ENCODE measurements around the gene ELK4. TPM values are rescaled to one million over a fixed set of nuclear protein-coding genes. Genes with fewer than 3 reads are reported as not detected.

ELK4 gene
- total and polyA plus RNA-seq, 7 donors = 2.4 to 21.0 (median 18.6) TPM

DNA sequence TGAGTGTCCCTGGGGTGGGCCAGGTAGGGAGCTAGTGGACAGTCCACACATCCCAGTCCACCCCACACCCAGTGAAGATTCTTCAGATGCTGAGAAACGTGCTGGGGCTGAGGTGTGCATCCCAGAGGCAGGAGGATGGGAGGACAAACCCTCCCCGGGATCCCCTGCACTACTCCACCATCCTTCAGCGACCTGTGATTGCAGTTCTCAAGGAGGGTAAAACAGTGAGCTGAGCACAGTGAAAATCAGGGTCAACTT lies 51.0 kb downstream of the ELK4 start:
- 92% methylated on average over 3 of the region's 3 CpGs for WGBS, 2 donors
- Histone ChIP-seq H3K36me3 (no peaks in the 10 kb centered on the region), H3K27ac (no peak overlapping the region), H3K4me3 (no peak overlapping the region), H3K9me3 (no peaks in the 10 kb centered on the region), H3K27me3 (peaks cover 0 to 8% (median 0%) of the 10 kb centered on the region in 3 donors), H3K4me1 (no peaks in the 10 kb centered on the region)
- intact Hi-C loops (cut with DNase I) = no loop called here
- DNase-seq = no peak
- TF ChIP-seq, protein P1, sequence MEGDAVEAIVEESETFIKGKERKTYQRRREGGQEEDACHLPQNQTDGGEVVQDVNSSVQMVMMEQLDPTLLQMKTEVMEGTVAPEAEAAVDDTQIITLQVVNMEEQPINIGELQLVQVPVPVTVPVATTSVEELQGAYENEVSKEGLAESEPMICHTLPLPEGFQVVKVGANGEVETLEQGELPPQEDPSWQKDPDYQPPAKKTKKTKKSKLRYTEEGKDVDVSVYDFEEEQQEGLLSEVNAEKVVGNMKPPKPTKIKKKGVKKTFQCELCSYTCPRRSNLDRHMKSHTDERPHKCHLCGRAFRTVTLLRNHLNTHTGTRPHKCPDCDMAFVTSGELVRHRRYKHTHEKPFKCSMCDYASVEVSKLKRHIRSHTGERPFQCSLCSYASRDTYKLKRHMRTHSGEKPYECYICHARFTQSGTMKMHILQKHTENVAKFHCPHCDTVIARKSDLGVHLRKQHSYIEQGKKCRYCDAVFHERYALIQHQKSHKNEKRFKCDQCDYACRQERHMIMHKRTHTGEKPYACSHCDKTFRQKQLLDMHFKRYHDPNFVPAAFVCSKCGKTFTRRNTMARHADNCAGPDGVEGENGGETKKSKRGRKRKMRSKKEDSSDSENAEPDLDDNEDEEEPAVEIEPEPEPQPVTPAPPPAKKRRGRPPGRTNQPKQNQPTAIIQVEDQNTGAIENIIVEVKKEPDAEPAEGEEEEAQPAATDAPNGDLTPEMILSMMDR (IDR thresholded peaks at IDR 0.05) = no peak
- no peak for TF ChIP-seq POLR2AphosphoS5 (IDR thresholded peaks at IDR 0.05)
- no peak for TF ChIP-seq EP300 (IDR thresholded peaks at IDR 0.05)
- TF ChIP-seq POLR2A (IDR thresholded peaks at IDR 0.05) = no peak

GRCh38 chr1:205580140-205580922 lies 51.5 kb downstream of the ELK4 start:
- 87% methylated on average over 15 of the region's 15 CpGs for WGBS, 2 donors
- H3K9me3 ChIP-seq = no peaks in the 10 kb centered on the region
- no peak overlapping the region for H3K4me3 ChIP-seq
- no peaks in the 10 kb centered on the region for H3K4me1 ChIP-seq
- H3K27ac ChIP-seq = no peak overlapping the region
- DNase-seq = peak; percentile 52
- peaks cover 0 to 8% (median 0%) of the 10 kb centered on the region in 3 donors for H3K27me3 ChIP-seq
- intact Hi-C loops (cut with DNase I) = no loop called here
- no peaks in the 10 kb centered on the region for H3K36me3 ChIP-seq
- TF ChIP-seq EP300 (IDR thresholded peaks at IDR 0.05) = no peak
- TF ChIP-seq, protein P1 (IDR thresholded peaks at IDR 0.05) = no peak
- no peak for TF ChIP-seq POLR2A (IDR thresholded peaks at IDR 0.05)

DNA sequence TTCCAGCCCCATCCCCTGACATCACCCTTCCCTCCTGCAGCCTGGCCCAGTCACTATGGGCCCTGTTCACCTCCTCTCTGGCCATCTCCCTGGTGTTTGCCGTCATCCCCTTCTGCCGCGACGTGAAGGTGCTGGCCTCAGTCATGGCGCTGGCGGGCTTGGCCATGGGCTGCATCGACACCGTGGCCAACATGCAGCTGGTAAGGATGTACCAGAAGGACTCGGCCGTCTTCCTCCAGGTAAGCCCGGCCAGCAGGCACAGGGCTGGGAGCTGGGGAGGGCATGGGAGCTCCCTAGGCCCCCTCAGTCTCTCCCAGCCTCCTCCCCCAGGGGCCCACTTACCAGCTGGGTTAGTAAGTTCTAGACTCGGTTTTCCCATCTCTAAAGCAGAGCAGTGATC lies 52.1 kb downstream of the ELK4 start:
- Histone ChIP-seq H3K4me1 (no peaks in the 10 kb centered on the region), H3K27ac (no peak overlapping the region), H3K27me3 (peaks cover 0 to 6% (median 0%) of the 10 kb centered on the region in 3 donors), H3K4me3 (no peak overlapping the region), H3K9me3 (no peaks in the 10 kb centered on the region), H3K36me3 (no peaks in the 10 kb centered on the region)
- TF ChIP-seq POLR2AphosphoS5 (IDR thresholded peaks at IDR 0.05) (no peak), POLR2A (IDR thresholded peaks at IDR 0.05) (no peak), EP300 (IDR thresholded peaks at IDR 0.05) (no peak)
- TF ChIP-seq, protein P1 (IDR thresholded peaks at IDR 0.05) = no peak
- peak; percentile 56 for DNase-seq
- 94 to 95% methylated on average over 12 of the region's 12 CpGs for WGBS, 2 donors
- intact Hi-C loops (cut with DNase I) = no loop called here

GRCh38 chr1:205578780-205579571 lies 52.8 kb downstream of the ELK4 start:
- WGBS, 2 donors = 72 to 75% methylated on average over 9 of the region's 9 CpGs
- intact Hi-C loops (cut with DNase I) = no loop called here
- no peak overlapping the region for H3K4me3 ChIP-seq
- no peaks in the 10 kb centered on the region for H3K9me3 ChIP-seq
- TF ChIP-seq POLR2AphosphoS5 (IDR thresholded peaks at IDR 0.05) = no peak
- TF ChIP-seq POLR2A (IDR thresholded peaks at IDR 0.05) = no peak
- no peak for TF ChIP-seq EP300 (IDR thresholded peaks at IDR 0.05)
- TF ChIP-seq, protein P1 (IDR thresholded peaks at IDR 0.05) = no peak
- peak; percentile 49 for DNase-seq
- H3K36me3 ChIP-seq = no peaks in the 10 kb centered on the region
- peaks cover 0 to 5% (median 0%) of the 10 kb centered on the region in 3 donors for H3K27me3 ChIP-seq
- H3K27ac ChIP-seq = no peak overlapping the region
- H3K4me1 ChIP-seq = no peaks in the 10 kb centered on the region

Data from sigmoid colon (tissue), 7 donors.